22Rv1 (cell line): ENCODE results near the gene MAP1B.

Experiments
- H3K27ac ChIP-seq: fragments of 450-650 bp; 2 replicates; pipeline ENCODE4 v1.5.1; 2017
- CTCF ChIP-seq: fragments of 450-650 bp; IDR thresholded peaks from 2 replicates; pipeline ENCODE4 v1.5.1; 2017; ENCODE audit warnings: mild to moderate bottlenecking
- ZFX ChIP-seq: fragments of 450-650 bp; IDR thresholded peaks from 2 replicates; pipeline ENCODE4 v1.6.1; 2017; ENCODE audit warnings: antibody characterized with exemption, borderline replicate concordance

MAP1B gene

GRCh38 chr5:72109625-72110024 is 2.4 kb downstream of the MAP1B start:
- TF ChIP-seq ZFX (no peak), CTCF (no peak)
- no peak overlapping the region for H3K27ac ChIP-seq

GRCh38 chr5:72110394-72111013 is 3.2 kb downstream of the MAP1B start:
- TF ChIP-seq ZFX: no peak
- TF ChIP-seq CTCF: no peak
- H3K27ac ChIP-seq: no peak overlapping the region

- TF ChIP-seq ZFX (no peak), CTCF (no peak)
- no peak overlapping the region for H3K27ac ChIP-seq
Measured at GRCh38 chr5:72112389-72112788, 5.1 kb downstream of the MAP1B start.

- TF ChIP-seq CTCF (no peak), ZFX (no peak)
- no peak overlapping the region for H3K27ac ChIP-seq
Measured at GRCh38 chr5:72114629-72115028, 7.4 kb downstream of the MAP1B start.

GRCh38 chr5:72115296-72115695 is 8.0 kb downstream of the MAP1B start:
- TF ChIP-seq CTCF (no peak), ZFX (no peak)
- no peak overlapping the region for H3K27ac ChIP-seq

- no peak for TF ChIP-seq ZFX
- no peak for TF ChIP-seq CTCF
- H3K27ac ChIP-seq: no peak overlapping the region
Measured at GRCh38 chr5:72117307-72117706, 10.0 kb downstream of the MAP1B start.

GRCh38 chr5:72121052-72121779 is 13.9 kb downstream of the MAP1B start:
- TF ChIP-seq CTCF (no peak), ZFX (no peak)
- H3K27ac ChIP-seq: no peak overlapping the region
